Chondrocyte (in vitro differentiated cells): ENCODE data around the gene PTPN3. TPM values are rescaled to one million over a fixed set of nuclear protein-coding genes. Genes with fewer than 3 reads are reported as not detected.

Source experiments
- DNase-seq: peaks from one replicate; pipeline ENCODE4 v3.0.0; 2021; ENCODE audit warnings: mixed read lengths, low spot score
- H3K27ac Mint-ChIP-seq: one replicate; pipeline ENCODE4 v1.8.0; 2021; ENCODE audit warnings: mild to moderate bottlenecking, moderate library complexity, mixed read lengths; ENCODE audit not compliant: unreplicated experiment
- H3K27me3 Mint-ChIP-seq: 2 replicates; pipeline ENCODE4 v1.8.0; 2021; ENCODE audit warnings: low read depth, mixed read lengths
- H3K36me3 Mint-ChIP-seq: 2 replicates; pipeline ENCODE4 v1.8.0; 2021; ENCODE audit warnings: low read depth, mixed read lengths
- H3K4me1 Mint-ChIP-seq: 2 replicates; pipeline ENCODE4 v1.8.0; 2021; ENCODE audit warnings: low read depth, mild to moderate bottlenecking, mixed read lengths
- H3K4me3 Mint-ChIP-seq: one replicate; pipeline ENCODE4 v1.8.0; 2021; ENCODE audit warnings: mild to moderate bottlenecking, moderate library complexity, mixed read lengths; ENCODE audit not compliant: unreplicated experiment
- H3K9me3 Mint-ChIP-seq: 2 replicates; pipeline ENCODE4 v1.8.0; 2021; ENCODE audit warnings: low read depth, mixed read lengths
- total RNA-seq: library from RNA; stranded (reverse); gene quantifications from 3 replicates; pipeline ENCODE4 v1.2.1, GENCODE V29; 2021
- TF ChIP-seq, protein P1 (sequence below): fragments of 200-600 bp; sonication (generic); IDR thresholded peaks from 2 replicates; pipeline ENCODE4 v1.5.0; 2021; ENCODE audit warnings: antibody characterized with exemption, mild to moderate bottlenecking, moderate library complexity

Gene PTPN3
- total RNA-seq, 1 donor from 2014 or later, result 7.2 TPM

DNA sequence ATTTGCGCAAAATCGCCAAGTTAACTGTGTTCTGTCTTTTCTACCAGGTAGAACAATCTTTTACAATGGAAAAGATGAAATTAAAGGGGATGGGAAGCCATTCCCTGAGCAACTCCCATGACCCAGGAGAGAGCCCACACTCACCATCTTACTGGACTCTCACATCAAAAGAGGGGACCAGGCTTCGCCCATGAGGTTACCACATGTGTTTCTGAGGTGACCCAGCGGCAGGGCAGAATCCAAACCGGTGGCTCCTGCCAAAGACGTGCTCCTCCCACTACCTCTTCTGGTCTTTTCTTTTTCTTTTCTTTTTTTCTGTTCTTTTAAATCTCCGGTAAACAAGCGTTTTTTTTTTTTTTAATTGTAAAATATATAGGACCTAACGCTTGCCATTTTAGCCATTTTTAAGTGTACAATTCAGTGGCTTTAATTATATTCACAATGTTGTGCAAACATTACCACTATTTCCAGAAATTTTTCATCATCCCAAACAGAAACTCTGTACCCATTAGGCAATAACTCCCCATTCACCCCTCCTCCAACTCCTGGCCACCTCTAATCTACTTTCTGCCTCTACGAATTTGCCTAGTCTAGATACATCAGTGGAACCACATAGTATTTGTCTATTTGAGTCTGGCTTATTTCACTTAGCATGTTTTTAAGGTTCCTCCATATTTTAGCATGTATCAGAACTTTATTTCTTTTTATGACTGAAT, 19.3 kb downstream of the PTPN3 start:
- TF ChIP-seq, protein P1, sequence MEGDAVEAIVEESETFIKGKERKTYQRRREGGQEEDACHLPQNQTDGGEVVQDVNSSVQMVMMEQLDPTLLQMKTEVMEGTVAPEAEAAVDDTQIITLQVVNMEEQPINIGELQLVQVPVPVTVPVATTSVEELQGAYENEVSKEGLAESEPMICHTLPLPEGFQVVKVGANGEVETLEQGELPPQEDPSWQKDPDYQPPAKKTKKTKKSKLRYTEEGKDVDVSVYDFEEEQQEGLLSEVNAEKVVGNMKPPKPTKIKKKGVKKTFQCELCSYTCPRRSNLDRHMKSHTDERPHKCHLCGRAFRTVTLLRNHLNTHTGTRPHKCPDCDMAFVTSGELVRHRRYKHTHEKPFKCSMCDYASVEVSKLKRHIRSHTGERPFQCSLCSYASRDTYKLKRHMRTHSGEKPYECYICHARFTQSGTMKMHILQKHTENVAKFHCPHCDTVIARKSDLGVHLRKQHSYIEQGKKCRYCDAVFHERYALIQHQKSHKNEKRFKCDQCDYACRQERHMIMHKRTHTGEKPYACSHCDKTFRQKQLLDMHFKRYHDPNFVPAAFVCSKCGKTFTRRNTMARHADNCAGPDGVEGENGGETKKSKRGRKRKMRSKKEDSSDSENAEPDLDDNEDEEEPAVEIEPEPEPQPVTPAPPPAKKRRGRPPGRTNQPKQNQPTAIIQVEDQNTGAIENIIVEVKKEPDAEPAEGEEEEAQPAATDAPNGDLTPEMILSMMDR, result no peak
- no peak overlapping the region for H3K4me3 Mint-ChIP-seq
- no peaks in the 10 kb centered on the region for H3K27me3 Mint-ChIP-seq
- no peaks in the 10 kb centered on the region for H3K9me3 Mint-ChIP-seq
- H3K4me1 Mint-ChIP-seq, result peaks cover 46% of the 10 kb centered on the region
- DNase-seq, result no peak
- H3K36me3 Mint-ChIP-seq, result peaks cover 8% of the 10 kb centered on the region
- no peak overlapping the region for H3K27ac Mint-ChIP-seq

DNA sequence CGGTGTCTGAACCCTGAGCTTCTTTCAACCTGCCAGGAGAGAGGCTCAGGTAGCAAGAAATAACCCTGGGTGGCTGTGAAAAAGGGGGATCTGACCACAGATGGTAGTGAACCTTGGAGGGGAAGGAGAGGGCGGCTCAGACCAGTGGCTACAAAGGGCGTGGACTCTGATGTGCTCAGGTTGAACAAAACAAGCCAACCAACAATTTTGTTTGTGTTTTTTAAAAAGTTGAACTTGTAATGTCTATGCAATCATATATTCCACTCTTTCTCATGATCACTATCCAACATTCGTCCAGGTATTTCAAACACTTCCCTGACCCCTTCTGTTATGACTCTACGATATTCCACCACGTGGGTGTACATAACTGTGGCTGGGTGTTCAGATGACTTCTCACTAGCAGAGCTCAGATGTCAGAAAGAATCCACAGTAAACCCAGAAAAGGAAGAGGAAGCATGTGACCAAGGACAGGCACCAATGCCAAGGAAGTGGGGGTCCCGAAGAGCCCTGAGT, 20.0 kb downstream of the PTPN3 start:
- Mint-ChIP-seq H3K4me1 (peaks cover 54% of the 10 kb centered on the region), H3K36me3 (peaks cover 4% of the 10 kb centered on the region), H3K9me3 (no peaks in the 10 kb centered on the region), H3K27ac (peak overlapping the region; percentile 28), H3K4me3 (no peak overlapping the region), H3K27me3 (no peaks in the 10 kb centered on the region)
- TF ChIP-seq, protein P1, result no peak
- DNase-seq, result no peak

DNA sequence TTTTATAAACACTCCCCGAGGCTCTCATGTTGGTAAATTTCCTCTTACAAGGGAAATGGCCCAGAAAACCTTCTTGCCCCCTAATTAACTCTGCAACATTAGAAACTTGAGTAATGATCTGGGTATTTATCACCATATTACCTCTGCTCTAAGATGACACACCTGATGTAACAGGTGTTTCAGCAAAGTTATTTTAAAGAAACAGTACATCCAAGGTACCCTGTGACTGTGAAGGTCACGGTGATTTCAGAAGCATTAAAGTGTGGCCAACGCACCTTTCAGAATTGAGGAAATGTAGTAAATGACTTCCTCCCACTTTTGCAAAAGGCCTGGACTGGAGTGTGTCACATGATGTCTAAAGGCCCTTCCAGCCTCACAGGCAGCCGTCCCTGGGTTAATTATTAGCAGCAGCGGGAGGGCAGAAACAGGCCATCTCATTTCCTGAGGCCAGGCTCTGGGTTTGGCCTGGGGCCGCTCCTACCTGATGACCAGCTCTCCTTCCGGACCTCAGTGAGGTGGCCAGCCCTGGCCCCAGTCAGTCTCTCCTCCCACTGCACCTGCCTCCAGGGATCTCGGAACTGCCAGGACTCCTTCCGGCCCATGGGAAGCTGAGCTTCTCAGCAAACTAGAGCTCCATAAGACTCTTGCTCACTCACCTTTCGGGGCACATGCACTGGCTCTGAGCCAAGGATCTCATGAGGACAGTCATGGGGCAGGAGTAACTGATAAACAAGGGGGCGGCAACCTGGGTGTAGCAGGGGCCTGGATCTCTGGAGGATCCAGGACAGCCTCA, 20.7 kb downstream of the PTPN3 start:
- H3K4me1 Mint-ChIP-seq, result peaks cover 53% of the 10 kb centered on the region
- no peak for DNase-seq
- no peak overlapping the region for H3K27ac Mint-ChIP-seq
- H3K4me3 Mint-ChIP-seq, result no peak overlapping the region
- no peaks in the 10 kb centered on the region for H3K27me3 Mint-ChIP-seq
- TF ChIP-seq, protein P1, result no peak
- H3K36me3 Mint-ChIP-seq, result peaks cover 2% of the 10 kb centered on the region
- H3K9me3 Mint-ChIP-seq, result no peaks in the 10 kb centered on the region

DNA sequence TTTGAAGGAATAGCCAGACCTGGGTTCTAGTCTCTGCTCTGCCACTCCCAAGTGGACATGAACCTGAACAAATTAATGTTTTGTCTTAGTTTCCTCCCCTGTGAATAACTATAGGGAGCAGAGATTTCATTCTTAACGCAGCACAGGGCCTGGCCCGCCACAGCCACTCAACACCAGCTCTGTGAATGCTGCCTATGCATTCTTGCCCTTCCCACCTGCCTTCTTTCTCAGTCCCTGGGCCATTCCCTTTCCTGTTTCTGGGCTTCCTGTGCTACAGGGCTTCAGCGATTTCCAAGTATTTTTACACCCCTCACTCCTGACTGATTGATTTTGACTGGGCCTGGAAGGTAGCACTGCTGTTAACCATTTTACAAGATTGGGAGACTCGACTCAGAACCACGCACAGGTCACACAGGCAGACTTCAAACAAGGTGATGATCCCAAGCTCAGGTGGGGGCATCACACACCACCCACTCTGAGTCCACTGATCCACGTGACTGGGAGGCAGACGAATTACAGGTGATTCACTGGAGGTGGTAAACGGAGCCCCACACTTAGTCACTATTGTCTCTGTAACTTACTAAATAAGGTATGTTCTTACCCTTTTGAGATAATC, 21.4 kb downstream of the PTPN3 start:
- peaks cover 51% of the 10 kb centered on the region for H3K4me1 Mint-ChIP-seq
- TF ChIP-seq, protein P1, result no peak
- H3K4me3 Mint-ChIP-seq, result no peak overlapping the region
- H3K36me3 Mint-ChIP-seq, result peaks cover 2% of the 10 kb centered on the region
- no peaks in the 10 kb centered on the region for H3K9me3 Mint-ChIP-seq
- H3K27ac Mint-ChIP-seq, result no peak overlapping the region
- no peaks in the 10 kb centered on the region for H3K27me3 Mint-ChIP-seq
- no peak for DNase-seq

DNA sequence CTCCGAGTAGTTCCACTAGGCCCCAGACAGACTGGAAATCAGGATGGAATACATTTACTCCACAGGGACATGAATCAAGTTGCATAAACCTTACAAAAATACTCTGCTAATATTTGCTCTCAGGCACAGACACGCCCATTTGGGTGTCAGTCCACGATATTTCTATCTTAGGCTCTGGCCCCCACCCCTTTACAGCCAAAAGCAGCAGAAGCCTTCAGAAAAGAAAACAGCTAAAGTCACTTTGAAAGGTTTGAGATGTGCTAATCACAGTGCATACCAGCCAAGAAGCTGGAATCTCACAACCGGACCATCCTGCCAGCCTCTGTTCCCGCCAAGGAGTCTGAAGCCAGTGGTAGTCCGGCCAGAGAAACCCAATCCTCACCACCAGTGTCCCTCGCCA, 22.6 kb downstream of the PTPN3 start:
- H3K4me1 Mint-ChIP-seq, result peaks cover 56% of the 10 kb centered on the region
- H3K4me3 Mint-ChIP-seq, result no peak overlapping the region

More for the DNA sequence above, 22.6 kb downstream of the PTPN3 start:
- Mint-ChIP-seq H3K9me3 (no peaks in the 10 kb centered on the region), H3K27ac (peak overlapping the region; percentile 79), H3K27me3 (no peaks in the 10 kb centered on the region), H3K36me3 (no peaks in the 10 kb centered on the region)
- TF ChIP-seq, protein P1, result no peak
- no peak for DNase-seq
